Mesendoderm (in vitro differentiated cells): Measurements from ENCODE around the gene KLHL17.

Experiments
- DNase-seq: peaks from one replicate; pipeline ENCODE4 v3.0.0; 2013
- H2AK5ac ChIP-seq: 2 replicates; pipeline ENCODE4 v1.6.1; 2013; ENCODE audit warnings: low read length, inconsistent platforms
- H2BK120ac ChIP-seq: 2 replicates; pipeline ENCODE4 v1.6.1; 2013; ENCODE audit warnings: low read depth, mild to moderate bottlenecking, low read length, moderate library complexity, mixed read lengths
- H2BK15ac ChIP-seq: replicated peaks from 2 replicates; pipeline ENCODE4 v1.6.1; 2013; ENCODE audit warnings: low read depth, mild to moderate bottlenecking, moderate library complexity
- H2BK5ac ChIP-seq: 2 replicates; pipeline ENCODE4 v1.6.1; 2013; ENCODE audit warnings: low read length, inconsistent platforms
- H3K18ac ChIP-seq: 2 replicates; pipeline ENCODE4 v1.6.1; 2013; ENCODE audit warnings: mild to moderate bottlenecking, low read length, mixed read lengths
- H3K23ac ChIP-seq: one replicate; pipeline ENCODE4 v1.6.1; 2013; ENCODE audit warnings: low read length
- H3K27ac ChIP-seq: 2 replicates; pipeline ENCODE4 v1.5.1; 2013; ENCODE audit warnings: low read depth, mild to moderate bottlenecking, inconsistent platforms, low read length, moderate library complexity
- H3K27me3 ChIP-seq: 2 replicates; pipeline ENCODE4 v1.6.1; 2013; ENCODE audit warnings: low read length, control low read depth, mild to moderate bottlenecking, inconsistent platforms; ENCODE audit not compliant: insufficient read depth, poor library complexity
- H3K36me3 ChIP-seq: 2 replicates; pipeline ENCODE4 v1.6.1; 2013; ENCODE audit warnings: low read length, inconsistent platforms; ENCODE audit not compliant: control insufficient read depth, insufficient read depth
- H3K4ac ChIP-seq: one replicate; pipeline ENCODE4 v1.6.1; 2013; ENCODE audit warnings: low read depth, mild to moderate bottlenecking, low read length, moderate library complexity
- H3K4me1 ChIP-seq: 2 replicates; pipeline ENCODE4 v1.6.1; 2013; ENCODE audit warnings: low read depth, low read length, inconsistent platforms; ENCODE audit not compliant: control insufficient read depth
- H3K4me2 ChIP-seq: 2 replicates; pipeline ENCODE4 v1.6.1; 2013; ENCODE audit warnings: low read length
- H3K4me3 ChIP-seq: 2 replicates; pipeline ENCODE4 v1.5.1; 2013; ENCODE audit warnings: mild to moderate bottlenecking, low read length
- H3K56ac ChIP-seq: one replicate; pipeline ENCODE4 v1.6.1; 2013; ENCODE audit warnings: low read length
- H3K79me1 ChIP-seq: 2 replicates; pipeline ENCODE4 v1.6.1; 2013; ENCODE audit warnings: low read length, inconsistent platforms
- H3K79me2 ChIP-seq: 2 replicates; pipeline ENCODE4 v1.6.1; 2013; ENCODE audit warnings: mild to moderate bottlenecking, low read length; ENCODE audit not compliant: control insufficient read depth, insufficient read depth
- H3K9ac ChIP-seq: 2 replicates; pipeline ENCODE4 v1.6.1; 2013; ENCODE audit warnings: low read length, inconsistent platforms
- H4K5ac ChIP-seq: one replicate; pipeline ENCODE4 v1.6.1; 2013; ENCODE audit warnings: low read length
- H4K8ac ChIP-seq: one replicate; pipeline ENCODE4 v1.6.1; 2013; ENCODE audit warnings: low read depth, mild to moderate bottlenecking, control low read depth, low read length, moderate library complexity
- WGBS: extraction: QIAGEN DNeasy Blood & Tissue Kit; methylation state at CpG from one replicate; pipeline ENCODE4 v1.1.7; 2013; ENCODE audit warnings: low lambda C conversion rate, missing lambda C conversion rate; ENCODE audit not compliant: insufficient coverage; ENCODE audit errors: extremely low coverage; 5-methylcytosine and 5-hydroxymethylcytosine counted together

KLHL17 gene

DNA sequence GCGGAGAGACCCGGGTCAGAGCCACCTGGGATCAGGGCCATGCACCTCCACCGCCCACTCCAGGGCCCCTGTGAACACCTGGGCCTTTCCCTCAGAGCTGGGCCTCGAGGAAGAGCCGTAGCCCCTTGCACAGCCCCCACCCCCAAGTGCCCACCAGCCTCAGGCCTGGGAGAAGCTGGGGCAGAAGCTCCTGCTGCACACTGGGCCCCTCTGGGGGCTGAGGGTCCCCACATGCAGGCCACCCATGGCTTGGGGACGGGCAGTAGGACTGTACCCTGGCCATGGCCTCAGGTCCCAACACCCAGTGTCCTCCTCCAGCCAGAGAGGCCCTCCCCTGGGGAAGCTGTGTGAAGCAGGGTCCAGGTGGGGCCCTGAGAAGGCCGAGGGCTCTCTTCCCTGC is 7.8 kb upstream of the KLHL17 start:
- Histone ChIP-seq H2BK15ac (no peak overlapping the region), H2BK5ac (no peak overlapping the region), H3K79me2 (peaks cover 4% of the 10 kb centered on the region), H2BK120ac (no peak overlapping the region), H3K27ac (no peak overlapping the region), H3K23ac (no peak overlapping the region), H3K9ac (no peak overlapping the region), H3K4ac (no peak overlapping the region), H4K8ac (no peak overlapping the region), H4K5ac (no peak overlapping the region), H3K27me3 (no peaks in the 10 kb centered on the region), H3K56ac (no peak overlapping the region), H3K18ac (no peak overlapping the region), H3K4me2 (no peak overlapping the region), H3K4me1 (no peaks in the 10 kb centered on the region), H2AK5ac (no peak overlapping the region), H3K4me3 (no peak overlapping the region), H3K36me3 (peaks cover 34% of the 10 kb centered on the region), H3K79me1 (peaks cover 13% of the 10 kb centered on the region)
- no peak for DNase-seq
- no CpG with 5 or more reads among the region's 7 CpGs for WGBS

DNA sequence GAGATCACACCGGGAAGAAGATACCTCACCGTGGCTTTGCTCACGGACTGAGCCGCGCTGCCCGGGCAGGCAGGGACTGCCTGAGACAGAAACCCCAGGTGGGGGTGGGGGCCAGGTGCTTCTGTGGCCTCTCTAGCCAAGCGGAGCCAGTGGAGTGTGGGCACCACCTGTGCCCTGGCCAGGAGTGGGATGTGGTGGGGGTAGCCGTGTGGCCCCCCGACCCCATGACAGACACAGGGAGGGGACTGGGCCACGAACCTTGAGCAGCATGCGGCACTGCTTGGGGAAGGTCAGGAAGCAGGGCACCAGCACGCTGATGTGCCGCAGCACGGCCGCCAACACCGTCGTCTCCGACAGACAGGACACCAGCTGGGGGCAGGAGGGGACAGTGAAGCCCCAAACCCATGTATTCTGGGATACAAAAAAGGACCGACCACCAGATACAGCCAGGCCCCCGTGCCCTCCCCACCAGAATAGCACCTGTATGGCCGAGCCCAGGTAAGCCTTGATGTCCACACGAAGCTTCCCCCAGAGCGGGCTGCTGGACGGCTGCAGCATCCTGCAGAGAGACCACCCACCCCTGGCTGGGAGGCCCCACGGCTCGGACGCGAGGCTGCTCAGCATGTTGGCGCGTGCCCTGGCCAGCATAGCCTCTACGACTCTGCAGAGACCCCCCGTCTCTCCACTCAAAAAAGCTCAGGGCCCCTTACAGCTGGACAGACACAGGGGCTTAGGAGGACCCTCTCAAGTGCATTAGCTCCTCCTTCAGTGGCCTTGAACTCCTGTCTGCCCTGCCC is 6.7 kb upstream of the KLHL17 start:
- no peak overlapping the region for H4K8ac ChIP-seq
- no peak for DNase-seq
- no peak overlapping the region for H3K4ac ChIP-seq
- H3K4me1 ChIP-seq: no peaks in the 10 kb centered on the region
- H3K27ac ChIP-seq: no peak overlapping the region
- H3K56ac ChIP-seq: no peak overlapping the region
- H3K4me3 ChIP-seq: no peak overlapping the region
- H3K4me2 ChIP-seq: no peak overlapping the region
- no peak overlapping the region for H2BK120ac ChIP-seq
- H3K36me3 ChIP-seq: peaks cover 31% of the 10 kb centered on the region
- H3K79me2 ChIP-seq: peaks cover 12% of the 10 kb centered on the region
- WGBS: no CpG with 5 or more reads among the region's 32 CpGs
- no peaks in the 10 kb centered on the region for H3K27me3 ChIP-seq
- H2AK5ac ChIP-seq: no peak overlapping the region
- no peak overlapping the region for H4K5ac ChIP-seq
- H2BK15ac ChIP-seq: no peak overlapping the region
- H3K79me1 ChIP-seq: peaks cover 20% of the 10 kb centered on the region
- no peak overlapping the region for H2BK5ac ChIP-seq
- no peak overlapping the region for H3K9ac ChIP-seq
- no peak overlapping the region for H3K18ac ChIP-seq
- no peak overlapping the region for H3K23ac ChIP-seq

DNA sequence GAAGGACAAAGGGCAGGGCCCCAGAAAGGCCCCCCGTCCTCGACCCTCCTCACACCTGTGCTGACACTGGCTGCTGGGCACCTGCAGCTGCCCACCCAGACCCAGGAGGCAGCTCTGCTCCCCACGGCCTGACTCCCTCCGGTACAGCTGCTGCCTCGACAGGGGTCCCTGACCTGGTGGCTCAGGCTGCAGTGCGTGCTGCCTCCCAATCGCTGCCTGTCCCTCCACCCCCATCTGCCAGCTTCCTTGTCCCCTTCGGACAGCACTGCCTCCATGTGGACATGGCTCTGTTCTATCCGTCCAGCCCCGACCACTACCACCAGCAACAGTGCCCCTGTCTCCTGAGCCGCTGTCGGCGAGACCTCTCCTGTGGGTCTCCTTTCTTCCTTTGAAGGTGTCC is 5.5 kb upstream of the KLHL17 start:
- peaks cover 30% of the 10 kb centered on the region for H3K36me3 ChIP-seq
- H3K27ac ChIP-seq: no peak overlapping the region
- no peak overlapping the region for H3K4me3 ChIP-seq
- H2BK15ac ChIP-seq: no peak overlapping the region
- no peak overlapping the region for H2AK5ac ChIP-seq
- H3K79me1 ChIP-seq: peaks cover 20% of the 10 kb centered on the region
- peaks cover 15% of the 10 kb centered on the region for H3K79me2 ChIP-seq
- no peaks in the 10 kb centered on the region for H3K27me3 ChIP-seq
- H4K8ac ChIP-seq: no peak overlapping the region
- H3K56ac ChIP-seq: no peak overlapping the region
- H3K23ac ChIP-seq: no peak overlapping the region
- no peak overlapping the region for H3K4ac ChIP-seq
- H3K9ac ChIP-seq: no peak overlapping the region
- no peak for DNase-seq
- no CpG with 5 or more reads among the region's 13 CpGs for WGBS
- H2BK5ac ChIP-seq: no peak overlapping the region
- H4K5ac ChIP-seq: no peak overlapping the region
- H3K18ac ChIP-seq: no peak overlapping the region
- H3K4me1 ChIP-seq: no peaks in the 10 kb centered on the region
- H3K4me2 ChIP-seq: no peak overlapping the region
- no peak overlapping the region for H2BK120ac ChIP-seq

DNA sequence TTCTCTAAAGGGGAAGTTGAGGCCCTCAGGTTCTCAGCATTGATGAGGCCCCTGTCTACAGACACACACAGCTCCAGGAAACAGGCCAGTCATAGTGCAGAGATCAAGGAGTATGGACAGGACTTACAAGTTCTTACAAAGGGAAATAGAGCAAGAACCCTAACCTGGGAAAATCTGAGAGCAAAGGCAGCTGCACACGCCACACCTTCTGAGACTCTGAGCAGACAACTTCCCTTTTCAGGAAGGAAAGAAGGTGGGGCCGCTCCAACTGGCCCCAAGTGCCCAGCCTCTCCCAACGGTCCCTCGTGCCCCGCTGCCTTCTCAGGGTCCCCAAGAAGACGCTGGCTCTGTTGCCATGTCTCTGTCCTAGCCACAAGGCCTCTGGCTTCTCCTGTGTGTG is 4.9 kb upstream of the KLHL17 start:
- Histone ChIP-seq H2BK15ac (no peak overlapping the region), H3K4me3 (no peak overlapping the region), H2BK120ac (no peak overlapping the region), H3K18ac (no peak overlapping the region), H3K4me2 (no peak overlapping the region), H3K79me1 (peaks cover 14% of the 10 kb centered on the region), H2AK5ac (no peak overlapping the region), H4K5ac (no peak overlapping the region), H3K36me3 (peaks cover 24% of the 10 kb centered on the region), H3K79me2 (peaks cover 15% of the 10 kb centered on the region), H2BK5ac (no peak overlapping the region), H3K27me3 (no peaks in the 10 kb centered on the region), H3K4me1 (no peaks in the 10 kb centered on the region), H4K8ac (no peak overlapping the region), H3K27ac (no peak overlapping the region), H3K23ac (no peak overlapping the region), H3K4ac (no peak overlapping the region), H3K9ac (no peak overlapping the region), H3K56ac (no peak overlapping the region)
- no CpG with 5 or more reads among the region's 6 CpGs for WGBS
- no peak for DNase-seq

DNA sequence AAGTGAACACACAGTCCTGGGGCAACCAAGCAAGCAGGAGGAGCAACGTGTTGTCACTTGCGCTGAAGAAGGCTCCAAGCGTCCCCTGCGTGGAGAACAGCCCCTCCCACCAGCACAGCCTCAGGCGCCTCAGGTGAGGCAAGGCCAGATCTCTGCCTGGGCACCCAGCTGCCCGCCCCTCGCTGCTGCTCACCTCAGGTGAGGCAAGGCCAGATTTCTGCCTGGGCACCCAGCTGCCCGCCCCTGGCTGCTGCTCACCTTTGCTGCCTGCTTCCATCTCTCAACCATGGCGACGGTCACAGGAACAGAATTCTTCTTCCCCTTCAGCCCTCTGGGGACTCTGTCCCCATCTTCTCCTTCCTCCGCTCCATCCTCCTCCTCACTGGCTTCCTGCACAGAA is 3.7 kb upstream of the KLHL17 start:
- H3K9ac ChIP-seq: no peak overlapping the region
- peaks cover 15% of the 10 kb centered on the region for H3K79me2 ChIP-seq
- WGBS: no CpG with 5 or more reads among the region's 11 CpGs
- H3K27me3 ChIP-seq: no peaks in the 10 kb centered on the region
- no peak overlapping the region for H3K4me2 ChIP-seq
- DNase-seq: no peak
- no peak overlapping the region for H3K18ac ChIP-seq
- H4K8ac ChIP-seq: no peak overlapping the region
- H3K27ac ChIP-seq: no peak overlapping the region
- H2BK5ac ChIP-seq: no peak overlapping the region
- no peak overlapping the region for H3K4ac ChIP-seq
- no peak overlapping the region for H3K4me3 ChIP-seq
- H3K79me1 ChIP-seq: peaks cover 14% of the 10 kb centered on the region
- H2AK5ac ChIP-seq: no peak overlapping the region
- no peak overlapping the region for H4K5ac ChIP-seq
- no peak overlapping the region for H2BK120ac ChIP-seq
- H3K36me3 ChIP-seq: peaks cover 19% of the 10 kb centered on the region
- no peak overlapping the region for H2BK15ac ChIP-seq
- no peak overlapping the region for H3K56ac ChIP-seq
- no peak overlapping the region for H3K23ac ChIP-seq
- no peaks in the 10 kb centered on the region for H3K4me1 ChIP-seq
